Liver (tissue), 3 donors: Measurements from ENCODE around the gene SGPL1.

Experiments used
- CTCF ChIP-seq: fragments of 150-350 bp; IDR thresholded peaks from 2 replicates; pipeline ENCODE4 v1.5.1; 2017; ENCODE audit warnings: improper control_type of control experiment, low read depth, low read length; ENCODE audit not compliant: missing input control
- FOXA1 ChIP-seq: IDR thresholded peaks from 2 replicates; pipeline ENCODE4 v1.6.1; 2016; ENCODE audit warnings: antibody characterized with exemption
- HNF4G ChIP-seq: IDR thresholded peaks from 2 replicates; pipeline ENCODE4 v1.6.1; 2016; ENCODE audit warnings: antibody characterized with exemption
- JUND ChIP-seq, 2 donors: IDR thresholded peaks; 2 replicates each; pipeline ENCODE4 v1.6.1; 2016; ENCODE audit warnings: antibody characterized with exemption in 2 of 2
- TAF1 ChIP-seq: conservative IDR thresholded peaks from 2 replicates; pipeline ENCODE4 v1.6.1; 2016; ENCODE audit warnings: antibody characterized with exemption, mild to moderate bottlenecking
- YY1 ChIP-seq: IDR thresholded peaks from 2 replicates; pipeline ENCODE4 v1.6.1; 2016; ENCODE audit warnings: antibody characterized with exemption, mild to moderate bottlenecking
- TF ChIP-seq, protein P1 (sequence below): IDR thresholded peaks from 2 replicates; pipeline ENCODE4 v1.6.1; 2016; ENCODE audit warnings: antibody characterized with exemption, mild to moderate bottlenecking
- TF ChIP-seq, protein P2 (sequence below): IDR thresholded peaks from 2 replicates; pipeline ENCODE4 v1.6.1; 2016; ENCODE audit warnings: antibody characterized with exemption
- TF ChIP-seq, protein P3 (sequence below): IDR thresholded peaks from 2 replicates; pipeline ENCODE4 v1.6.1; 2016; ENCODE audit warnings: antibody characterized with exemption
- TF ChIP-seq, protein P4 (sequence below): IDR thresholded peaks from 2 replicates; pipeline ENCODE4 v1.6.1; 2016; ENCODE audit warnings: antibody characterized with exemption
- donor health status: healthy.
- donor health status: healthy.

GRCh38 chr10:70779088-70779487 lies 36.7 kb upstream of the SGPL1 start:
- TF ChIP-seq, protein P1, sequence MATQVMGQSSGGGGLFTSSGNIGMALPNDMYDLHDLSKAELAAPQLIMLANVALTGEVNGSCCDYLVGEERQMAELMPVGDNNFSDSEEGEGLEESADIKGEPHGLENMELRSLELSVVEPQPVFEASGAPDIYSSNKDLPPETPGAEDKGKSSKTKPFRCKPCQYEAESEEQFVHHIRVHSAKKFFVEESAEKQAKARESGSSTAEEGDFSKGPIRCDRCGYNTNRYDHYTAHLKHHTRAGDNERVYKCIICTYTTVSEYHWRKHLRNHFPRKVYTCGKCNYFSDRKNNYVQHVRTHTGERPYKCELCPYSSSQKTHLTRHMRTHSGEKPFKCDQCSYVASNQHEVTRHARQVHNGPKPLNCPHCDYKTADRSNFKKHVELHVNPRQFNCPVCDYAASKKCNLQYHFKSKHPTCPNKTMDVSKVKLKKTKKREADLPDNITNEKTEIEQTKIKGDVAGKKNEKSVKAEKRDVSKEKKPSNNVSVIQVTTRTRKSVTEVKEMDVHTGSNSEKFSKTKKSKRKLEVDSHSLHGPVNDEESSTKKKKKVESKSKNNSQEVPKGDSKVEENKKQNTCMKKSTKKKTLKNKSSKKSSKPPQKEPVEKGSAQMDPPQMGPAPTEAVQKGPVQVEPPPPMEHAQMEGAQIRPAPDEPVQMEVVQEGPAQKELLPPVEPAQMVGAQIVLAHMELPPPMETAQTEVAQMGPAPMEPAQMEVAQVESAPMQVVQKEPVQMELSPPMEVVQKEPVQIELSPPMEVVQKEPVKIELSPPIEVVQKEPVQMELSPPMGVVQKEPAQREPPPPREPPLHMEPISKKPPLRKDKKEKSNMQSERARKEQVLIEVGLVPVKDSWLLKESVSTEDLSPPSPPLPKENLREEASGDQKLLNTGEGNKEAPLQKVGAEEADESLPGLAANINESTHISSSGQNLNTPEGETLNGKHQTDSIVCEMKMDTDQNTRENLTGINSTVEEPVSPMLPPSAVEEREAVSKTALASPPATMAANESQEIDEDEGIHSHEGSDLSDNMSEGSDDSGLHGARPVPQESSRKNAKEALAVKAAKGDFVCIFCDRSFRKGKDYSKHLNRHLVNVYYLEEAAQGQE, result no peak
- TF ChIP-seq CTCF (no peak), FOXA1 (no peak), YY1 (no peak), JUND (IDR thresholded peaks at IDR 0.05) (no peak), HNF4G (no peak), TAF1 (no peak)
- TF ChIP-seq, protein P2, sequence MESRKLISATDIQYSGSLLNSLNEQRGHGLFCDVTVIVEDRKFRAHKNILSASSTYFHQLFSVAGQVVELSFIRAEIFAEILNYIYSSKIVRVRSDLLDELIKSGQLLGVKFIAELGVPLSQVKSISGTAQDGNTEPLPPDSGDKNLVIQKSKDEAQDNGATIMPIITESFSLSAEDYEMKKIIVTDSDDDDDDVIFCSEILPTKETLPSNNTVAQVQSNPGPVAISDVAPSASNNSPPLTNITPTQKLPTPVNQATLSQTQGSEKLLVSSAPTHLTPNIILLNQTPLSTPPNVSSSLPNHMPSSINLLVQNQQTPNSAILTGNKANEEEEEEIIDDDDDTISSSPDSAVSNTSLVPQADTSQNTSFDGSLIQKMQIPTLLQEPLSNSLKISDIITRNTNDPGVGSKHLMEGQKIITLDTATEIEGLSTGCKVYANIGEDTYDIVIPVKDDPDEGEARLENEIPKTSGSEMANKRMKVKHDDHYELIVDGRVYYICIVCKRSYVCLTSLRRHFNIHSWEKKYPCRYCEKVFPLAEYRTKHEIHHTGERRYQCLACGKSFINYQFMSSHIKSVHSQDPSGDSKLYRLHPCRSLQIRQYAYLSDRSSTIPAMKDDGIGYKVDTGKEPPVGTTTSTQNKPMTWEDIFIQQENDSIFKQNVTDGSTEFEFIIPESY, result no peak
- TF ChIP-seq, protein P3, sequence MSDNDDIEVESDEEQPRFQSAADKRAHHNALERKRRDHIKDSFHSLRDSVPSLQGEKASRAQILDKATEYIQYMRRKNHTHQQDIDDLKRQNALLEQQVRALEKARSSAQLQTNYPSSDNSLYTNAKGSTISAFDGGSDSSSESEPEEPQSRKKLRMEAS, result no peak
- TF ChIP-seq, protein P4, sequence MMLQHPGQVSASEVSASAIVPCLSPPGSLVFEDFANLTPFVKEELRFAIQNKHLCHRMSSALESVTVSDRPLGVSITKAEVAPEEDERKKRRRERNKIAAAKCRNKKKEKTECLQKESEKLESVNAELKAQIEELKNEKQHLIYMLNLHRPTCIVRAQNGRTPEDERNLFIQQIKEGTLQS, result no peak
